GM18505 (cell line): ENCODE data around the gene CAPZA2.
"Not testable (repeated sequence)": the region's sequence is repeated elsewhere in the genome, so short reads cannot be mapped to it uniquely, and the experiment has no call there.

ENCODE experiments used
- ATAC-seq: cut with Tn5 transposase; IDR thresholded peaks from one replicate; pipeline ENCODE4 v1.9.1; 2021; ENCODE audit not compliant: unreplicated experiment
- POLR2A ChIP-seq: IDR thresholded peaks from 4 replicates; pipeline ENCODE4 v1.6.1; 2011; ENCODE audit warnings: borderline replicate concordance; ENCODE audit not compliant: insufficient read depth, insufficient read length; ENCODE audit errors: extremely low read depth

CAPZA2 gene

DNA sequence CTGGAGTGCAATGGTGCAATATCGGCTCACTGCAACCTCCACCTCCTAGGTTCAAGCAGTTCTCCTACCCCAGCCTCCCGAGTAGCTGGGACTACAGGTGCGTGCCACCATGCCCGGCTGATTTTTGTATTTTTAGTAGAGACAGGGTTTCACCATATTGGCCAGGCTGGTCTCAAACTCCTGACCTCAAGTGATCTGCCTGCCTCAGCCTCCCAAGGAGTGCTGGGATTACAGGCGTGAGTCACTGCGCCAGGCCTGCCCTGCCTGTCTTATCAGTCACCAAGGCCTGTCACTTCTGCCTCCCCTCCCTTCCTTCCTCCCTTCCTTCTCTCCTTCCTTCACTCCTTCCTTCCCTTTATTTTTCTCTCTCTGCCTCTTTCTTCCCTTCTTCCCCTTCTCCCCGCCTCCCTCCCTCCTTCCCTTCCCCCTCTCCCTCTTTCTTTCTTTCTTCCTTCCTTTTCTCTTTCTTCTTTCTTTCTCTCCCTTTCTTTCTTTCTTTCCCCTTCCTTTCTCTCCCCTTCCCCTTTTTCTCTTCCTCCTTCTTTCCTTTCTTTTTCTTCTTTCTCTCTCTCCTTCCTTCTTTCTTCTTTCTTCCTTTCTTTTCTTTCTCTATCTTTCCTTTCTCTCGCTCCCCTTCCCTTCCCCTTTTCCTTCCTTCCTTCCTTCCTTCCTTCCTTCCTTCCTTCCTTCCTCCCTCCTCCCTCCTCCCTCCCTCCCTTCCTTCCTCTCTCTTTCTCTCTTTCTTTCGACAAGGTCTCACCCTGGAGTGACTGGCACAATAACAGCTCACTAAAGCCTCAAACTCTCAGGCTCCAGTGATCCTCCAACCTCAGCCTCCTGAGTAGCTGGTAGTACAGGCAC, 87.8 kb downstream of the CAPZA2 start:
- no peak for ATAC-seq
- TF ChIP-seq POLR2A = no peak

GRCh38 chr7:116950889-116951351, 88.5 kb downstream of the CAPZA2 start:
- ATAC-seq = no peak

DNA sequence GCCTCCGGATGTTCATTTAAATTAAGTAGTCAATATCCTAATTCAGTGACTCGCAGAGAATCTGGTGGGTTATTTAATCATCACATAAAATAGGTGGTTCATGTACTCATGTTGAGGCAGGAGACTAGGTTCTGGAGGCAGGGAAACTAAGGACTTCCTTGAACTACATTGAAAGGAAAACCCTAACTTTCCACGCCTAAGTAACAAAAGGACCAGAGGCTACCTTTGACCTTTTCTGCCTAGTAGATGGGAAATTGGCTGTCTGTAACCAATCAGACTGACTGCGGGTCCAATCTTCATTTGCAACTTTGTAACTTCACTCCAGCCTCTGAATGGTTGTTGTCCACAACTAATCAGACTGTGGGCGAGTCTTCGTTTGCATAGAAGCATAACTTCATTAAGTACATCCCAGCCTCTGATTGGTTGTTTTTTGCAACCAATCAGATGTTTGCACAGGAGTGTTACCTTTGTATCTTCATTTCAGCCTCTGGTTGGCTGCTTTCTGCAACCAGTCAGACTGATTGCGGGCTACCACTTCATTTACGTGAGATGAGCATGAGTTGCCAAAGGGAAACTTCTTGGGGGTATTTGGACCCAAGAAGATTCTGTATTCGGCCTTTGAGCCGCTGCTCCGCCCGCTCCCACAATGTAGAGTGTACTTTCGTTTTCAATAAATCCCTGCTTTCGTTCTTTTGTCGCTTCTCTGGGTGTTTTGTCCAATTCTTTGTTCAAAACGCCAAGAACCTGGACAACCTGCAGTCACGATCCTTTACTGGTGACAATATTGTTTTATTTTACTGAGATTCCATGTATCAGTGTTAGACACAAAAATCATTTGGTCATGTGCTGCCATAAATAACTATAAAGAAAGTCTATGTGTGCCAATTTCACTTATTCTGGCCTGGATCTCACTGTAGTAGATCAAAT, 89.2 kb downstream of the CAPZA2 start:
- no peak for ATAC-seq
- TF ChIP-seq POLR2A = no peak

More at GRCh38 chr7:116950889-116951351, 88.5 kb downstream of the CAPZA2 start:
- no peak for TF ChIP-seq POLR2A

- peak; percentile 12 for ATAC-seq
- no peak for TF ChIP-seq POLR2A
Observed at GRCh38 chr7:116952635-116953371, 90.4 kb downstream of the CAPZA2 start.

DNA sequence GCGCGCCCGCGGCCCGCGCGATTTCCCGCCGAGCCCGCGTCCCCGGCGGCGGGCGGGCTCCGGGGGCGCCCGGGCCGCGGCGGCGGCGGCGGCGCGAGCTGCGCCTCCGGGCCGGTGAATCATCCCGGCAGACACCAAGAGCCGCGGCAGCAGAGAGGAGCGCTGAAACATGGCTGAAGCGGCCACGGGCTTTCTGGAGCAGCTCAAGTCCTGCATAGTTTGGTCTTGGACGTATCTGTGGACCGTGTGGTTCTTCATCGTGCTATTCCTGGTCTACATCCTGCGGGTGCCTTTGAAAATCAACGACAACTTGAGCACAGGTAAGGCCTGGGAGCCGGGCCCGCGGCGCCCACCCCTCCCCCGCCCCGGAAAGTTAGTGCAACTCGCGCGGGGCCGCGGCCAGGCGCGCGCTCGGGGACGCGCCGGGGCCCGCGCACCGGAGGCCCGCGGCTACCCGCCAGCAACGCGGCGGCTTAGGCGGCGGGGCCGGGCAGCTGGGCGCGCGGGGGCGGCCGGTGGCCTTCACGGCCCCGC, 91.1 kb downstream of the CAPZA2 start, which contains the start of gene ST7:
Gene ST7 (plus strand): TSS at position 130 of the 534 bp plus-strand sequence. CDS start 40 bp downstream, at position 170.
- ATAC-seq = peak; percentile 42
- peak; percentile 62 for TF ChIP-seq POLR2A

DNA sequence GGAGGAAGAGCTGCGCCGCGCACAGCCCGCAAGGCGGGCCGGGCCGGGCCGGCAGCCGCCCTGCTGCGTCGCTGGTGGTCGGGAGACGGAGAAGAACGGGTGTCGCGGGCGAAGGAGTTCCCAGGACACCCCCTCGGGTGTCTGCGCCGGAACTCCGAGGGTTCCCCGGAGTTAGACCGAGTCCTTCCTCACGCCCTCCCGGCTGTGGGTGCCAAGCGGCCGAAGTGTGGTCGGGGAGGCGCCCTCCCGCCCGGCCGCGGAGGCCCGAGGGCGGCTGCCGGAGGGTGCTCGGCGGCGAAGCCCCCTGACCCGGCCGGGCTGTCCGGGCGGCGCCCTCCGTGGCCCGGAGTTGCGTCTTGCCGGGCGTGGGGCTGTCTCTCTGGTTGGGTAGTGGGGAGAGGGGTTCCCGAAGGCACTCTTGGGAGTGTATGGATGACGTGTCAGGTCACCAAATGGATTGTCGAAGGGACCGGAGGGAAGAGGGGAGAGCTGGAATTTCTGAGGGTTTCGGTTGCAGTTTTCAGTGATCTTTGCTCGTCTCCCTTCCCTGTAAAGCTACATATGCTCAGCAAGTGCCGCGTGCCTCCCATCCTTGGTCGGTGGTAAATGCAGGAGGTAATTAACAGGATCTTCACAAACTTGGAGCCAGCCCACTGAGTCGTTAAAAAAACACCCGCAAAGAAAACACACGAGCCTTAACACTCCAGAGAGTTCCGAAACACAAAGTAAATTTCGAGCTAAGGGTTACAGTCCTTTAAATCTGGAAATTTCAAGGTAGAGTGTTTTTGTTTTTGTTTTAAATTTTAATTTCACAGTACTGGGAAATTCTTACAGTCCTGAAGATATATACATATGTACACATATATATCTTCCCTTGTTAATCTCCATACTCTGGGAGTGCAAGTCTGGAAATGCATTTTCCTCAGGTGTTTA, 91.8 kb downstream of the CAPZA2 start:
- TF ChIP-seq POLR2A = peak; percentile 49

DNA sequence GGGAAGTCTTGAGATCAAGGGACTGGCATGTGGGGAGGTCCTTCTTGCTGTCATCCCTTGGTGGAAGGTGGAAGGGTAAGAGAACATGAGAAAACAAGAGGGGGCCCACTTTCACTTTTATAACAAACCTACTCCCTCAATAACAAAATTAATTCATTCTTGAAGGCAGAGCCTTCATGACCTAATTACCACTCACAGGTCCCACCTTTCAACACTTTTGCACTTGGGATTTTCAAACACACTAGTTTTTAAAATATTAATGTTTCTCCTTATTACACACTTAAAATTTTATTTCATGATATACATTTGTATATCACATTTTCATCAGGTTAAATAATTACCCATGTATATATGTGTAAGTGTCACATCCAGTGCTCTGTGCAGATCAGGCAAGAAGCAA, 93.0 kb downstream of the CAPZA2 start:
- no peak for TF ChIP-seq POLR2A
- no peak for ATAC-seq

More for the DNA sequence above, 91.8 kb downstream of the CAPZA2 start:
- ATAC-seq = peak; percentile 14

GRCh38 chr7:116955801-116956476, 93.6 kb downstream of the CAPZA2 start:
- no peak for TF ChIP-seq POLR2A
- ATAC-seq = peak; percentile 67

GRCh38 chr7:116956477-116956804, 94.1 kb downstream of the CAPZA2 start:
- no peak for ATAC-seq
- no peak for TF ChIP-seq POLR2A

GRCh38 chr7:116957874-116958273, 95.5 kb downstream of the CAPZA2 start:
- peak; percentile 36 for ATAC-seq
- no peak for TF ChIP-seq POLR2A

- ATAC-seq = not testable (repeated sequence)
Observed at GRCh38 chr7:116961966-116962673, 99.7 kb downstream of the CAPZA2 start.

DNA sequence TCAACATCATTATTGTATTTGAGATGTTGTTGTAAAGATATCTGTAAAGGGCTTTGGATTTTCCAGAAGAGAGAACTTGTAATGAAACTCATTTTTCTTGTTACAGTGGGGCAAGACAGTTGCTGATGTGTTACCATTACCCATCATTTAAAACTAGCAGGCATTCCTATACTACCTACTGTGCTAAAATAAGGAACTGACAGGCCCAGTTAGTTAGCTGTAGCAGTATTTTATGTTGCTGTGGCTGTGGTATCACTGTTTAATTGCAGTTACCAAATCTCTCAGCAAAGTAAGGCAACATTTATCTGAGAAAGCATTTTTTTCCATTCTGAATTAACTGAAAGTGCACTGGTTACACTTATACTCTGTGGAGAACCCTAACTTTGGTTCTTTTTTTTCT, 100.8 kb downstream of the CAPZA2 start:
- no peak for TF ChIP-seq POLR2A
- no peak for ATAC-seq
